BLaER1 treated with 17β-estradiol and CSF1 and Interleukin-3, amounts not matched to agents 10 nM and 100 nM (cell line): ENCODE results near the gene ST6GAL1.
A peak's percentile ranks its signal among the peaks of the same experiment; 100 is the strongest.
"Not testable (repeated sequence)": the region's sequence is repeated elsewhere in the genome, so short reads cannot be mapped to it uniquely, and the experiment has no call there.

Experiments used
- H3K27ac ChIP-seq, 11 experiments: shearing (Covaris generic); formaldehyde crosslinking; 2 replicates each; pipeline ENCODE4 v1.8.1; 2022
- H3K27me3 ChIP-seq, 11 experiments: shearing (Covaris generic); formaldehyde crosslinking; 2 replicates each; pipeline ENCODE4 v1.8.1; 2022
- H3K36me3 ChIP-seq, 11 experiments: shearing (Covaris generic); formaldehyde crosslinking; 2 replicates each; pipeline ENCODE4 v1.8.1; 2022
- H3K4me1 ChIP-seq, 10 experiments: shearing (Covaris generic); formaldehyde crosslinking; 2 replicates each; pipeline ENCODE4 v1.8.1; 2022
- H3K4me2 ChIP-seq, 11 experiments: shearing (Covaris generic); formaldehyde crosslinking; 2 replicates each; pipeline ENCODE4 v1.8.1; 2022
- H3K4me3 ChIP-seq, 10 experiments: shearing (Covaris generic); formaldehyde crosslinking; 2 replicates each; pipeline ENCODE4 v1.8.1; 2022
- H3K9ac ChIP-seq, 11 experiments: shearing (Covaris generic); formaldehyde crosslinking; 2 replicates each; pipeline ENCODE4 v1.8.1; 2022
- H3K9me3 ChIP-seq, 11 experiments: shearing (Covaris generic); formaldehyde crosslinking; replicated peaks in 1 of 11; 2 replicates each; pipeline ENCODE4 v1.8.1; 2022
- H4K20me1 ChIP-seq, 11 experiments: shearing (Covaris generic); formaldehyde crosslinking; 2 replicates each; pipeline ENCODE4 v1.8.1; 2022
- Cebpa-rat ChIP-seq, 11 experiments: shearing (Covaris generic); IDR thresholded peaks; 2 replicates each; pipeline ENCODE4 v1.8.1; 2022

ST6GAL1 gene

GRCh38 chr3:187022403-187023029, 92.2 kb downstream of the ST6GAL1 start:
- Histone ChIP-seq H4K20me1 (peaks cover 0 to 99% (median 73%) of the 10 kb centered on the region in 11 experiments; a peak in 15 of 22 replicates), H3K4me1 (peaks cover 69 to 94% (median 84%) of the 10 kb centered on the region in 10 experiments), H3K9me3 (peaks cover 0 to 10% (median 6%) of the 10 kb centered on the region in 11 experiments; a peak in 15 of 22 replicates), H3K27ac (no peak overlapping the region), H3K9ac (no peak overlapping the region), H3K4me3 (no peak overlapping the region), H3K4me2 (peak overlapping the region in 8 of 11 experiments; percentile 47 to 79 (median 59); a peak in 12 of 22 replicates), H3K36me3 (peaks cover 0 to 33% (median 23%) of the 10 kb centered on the region in 11 experiments; a peak in 18 of 22 replicates), H3K27me3 (no peaks in the 10 kb centered on the region)
- TF ChIP-seq Cebpa-rat (IDR thresholded peaks at IDR 0.05) = no peak

- H3K27ac ChIP-seq, H3K9me3 ChIP-seq, H3K4me3 ChIP-seq, H3K27me3 ChIP-seq, H3K9ac ChIP-seq: not testable (repeated sequence)
- Histone ChIP-seq H3K36me3 (peaks cover 0 to 28% (median 18%) of the 10 kb centered on the region in 11 experiments; a peak in 18 of 22 replicates), H4K20me1 (peaks cover 0 to 99% (median 77%) of the 10 kb centered on the region in 11 experiments; a peak in 15 of 22 replicates), H3K4me2 (peak overlapping the region in 1 of 11 experiments; percentile 2; a peak in 1 of 22 replicates), H3K4me1 (peaks cover 66 to 94% (median 83%) of the 10 kb centered on the region in 10 experiments)
Observed at GRCh38 chr3:187023340-187023739, 93.0 kb downstream of the ST6GAL1 start.

GRCh38 chr3:187024536-187025226, 94.4 kb downstream of the ST6GAL1 start:
- Histone ChIP-seq H3K9me3 (peaks cover 0 to 10% (median 6%) of the 10 kb centered on the region in 11 experiments; a peak in 15 of 22 replicates), H3K9ac (peak overlapping the region in 3 of 11 experiments; percentile 49 to 63 (median 63); a peak in 5 of 22 replicates), H3K4me3 (peak overlapping the region in 1 of 10 experiments; percentile 28; a peak in 2 of 20 replicates), H3K27ac (peak overlapping the region in 9 of 11 experiments; percentile 18 to 58 (median 42); a peak in 15 of 22 replicates), H3K27me3 (no peaks in the 10 kb centered on the region), H3K36me3 (peaks cover 0 to 17% (median 13%) of the 10 kb centered on the region in 11 experiments; a peak in 17 of 22 replicates), H3K4me2 (peak overlapping the region; percentile 63 to 87 (median 77)), H4K20me1 (peaks cover 0 to 99% (median 71%) of the 10 kb centered on the region in 11 experiments; a peak in 15 of 22 replicates), H3K4me1 (peaks cover 69 to 94% (median 84%) of the 10 kb centered on the region in 10 experiments)
- no peak for TF ChIP-seq Cebpa-rat (IDR thresholded peaks at IDR 0.05)

GRCh38 chr3:187025254-187025655, 94.9 kb downstream of the ST6GAL1 start:
- peak overlapping the region; percentile 63 to 87 (median 77) for H3K4me2 ChIP-seq
- peaks cover 0 to 17% (median 13%) of the 10 kb centered on the region in 11 experiments; a peak in 17 of 22 replicates for H3K36me3 ChIP-seq
- H3K27me3 ChIP-seq = no peaks in the 10 kb centered on the region
- peaks cover 0 to 99% (median 74%) of the 10 kb centered on the region in 11 experiments; a peak in 16 of 22 replicates for H4K20me1 ChIP-seq
- no peak for TF ChIP-seq Cebpa-rat (IDR thresholded peaks at IDR 0.05)
- H3K9me3 ChIP-seq = peaks cover 0 to 10% (median 6%) of the 10 kb centered on the region in 11 experiments; a peak in 15 of 22 replicates
- H3K27ac ChIP-seq = peak overlapping the region in 10 of 11 experiments; percentile 18 to 58 (median 44); a peak in 17 of 22 replicates
- peak overlapping the region in 8 of 11 experiments; percentile 6 to 63 (median 37); a peak in 12 of 22 replicates for H3K9ac ChIP-seq
- peak overlapping the region in 2 of 10 experiments; percentile 0 to 28; a peak in 2 of 20 replicates for H3K4me3 ChIP-seq
- peaks cover 70 to 94% (median 84%) of the 10 kb centered on the region in 10 experiments for H3K4me1 ChIP-seq

GRCh38 chr3:187025656-187026316, 95.5 kb downstream of the ST6GAL1 start:
- Histone ChIP-seq H3K9ac (peak overlapping the region; percentile 6 to 63 (median 30); a peak in 16 of 22 replicates), H3K27ac (peak overlapping the region in 10 of 11 experiments; percentile 18 to 58 (median 44); a peak in 18 of 22 replicates), H3K27me3 (no peaks in the 10 kb centered on the region), H3K4me2 (peak overlapping the region; percentile 63 to 87 (median 77)), H3K9me3 (peaks cover 0 to 10% (median 6%) of the 10 kb centered on the region in 11 experiments; a peak in 15 of 22 replicates), H3K4me3 (peak overlapping the region in 3 of 10 experiments; percentile 0 to 28 (median 14); a peak in 3 of 20 replicates), H4K20me1 (peaks cover 0 to 99% (median 74%) of the 10 kb centered on the region in 11 experiments; a peak in 16 of 22 replicates), H3K36me3 (peaks cover 0 to 17% (median 13%) of the 10 kb centered on the region in 11 experiments; a peak in 17 of 22 replicates), H3K4me1 (peaks cover 70 to 94% (median 84%) of the 10 kb centered on the region in 10 experiments)
- no peak for TF ChIP-seq Cebpa-rat (IDR thresholded peaks at IDR 0.05)

GRCh38 chr3:187026317-187026670, 96.0 kb downstream of the ST6GAL1 start:
- H3K27me3 ChIP-seq = no peaks in the 10 kb centered on the region
- peaks cover 0 to 17% (median 13%) of the 10 kb centered on the region in 11 experiments; a peak in 17 of 22 replicates for H3K36me3 ChIP-seq
- H4K20me1 ChIP-seq = peaks cover 0 to 99% (median 75%) of the 10 kb centered on the region in 11 experiments; a peak in 16 of 22 replicates
- H3K9me3 ChIP-seq = peaks cover 0 to 10% (median 6%) of the 10 kb centered on the region in 11 experiments; a peak in 15 of 22 replicates
- H3K4me1 ChIP-seq = peaks cover 71 to 94% (median 84%) of the 10 kb centered on the region in 10 experiments
- peak overlapping the region in 6 of 11 experiments; percentile 9 to 63 (median 37); a peak in 9 of 22 replicates for H3K9ac ChIP-seq
- no peak for TF ChIP-seq Cebpa-rat (IDR thresholded peaks at IDR 0.05)
- H3K4me3 ChIP-seq = no peak overlapping the region
- peak overlapping the region; percentile 63 to 87 (median 77) for H3K4me2 ChIP-seq
- peak overlapping the region in 8 of 11 experiments; percentile 18 to 58 (median 49); a peak in 12 of 22 replicates for H3K27ac ChIP-seq

GRCh38 chr3:187027531-187028278, 97.4 kb downstream of the ST6GAL1 start:
- peaks cover 73 to 94% (median 87%) of the 10 kb centered on the region in 10 experiments for H3K4me1 ChIP-seq
- no peak overlapping the region for H3K4me3 ChIP-seq
- H3K36me3 ChIP-seq = peaks cover 0 to 14% (median 9%) of the 10 kb centered on the region in 11 experiments; a peak in 17 of 22 replicates
- H3K9ac ChIP-seq = no peak overlapping the region
- H3K27ac ChIP-seq = no peak overlapping the region
- H3K9me3 ChIP-seq = peaks cover 0 to 7% (median 6%) of the 10 kb centered on the region in 11 experiments; a peak in 15 of 22 replicates
- H3K27me3 ChIP-seq = no peaks in the 10 kb centered on the region
- H4K20me1 ChIP-seq = peaks cover 0 to 99% (median 80%) of the 10 kb centered on the region in 11 experiments; a peak in 16 of 22 replicates
- TF ChIP-seq Cebpa-rat (IDR thresholded peaks at IDR 0.05) = no peak
- peak overlapping the region; percentile 23 to 87 (median 69) for H3K4me2 ChIP-seq
